ENCODE measurements around the gene HBM.
"Not testable (repeated sequence)": the region's sequence is repeated elsewhere in the genome, so short reads cannot be mapped to it uniquely, and the experiment has no call there.

HBM gene

DNA sequence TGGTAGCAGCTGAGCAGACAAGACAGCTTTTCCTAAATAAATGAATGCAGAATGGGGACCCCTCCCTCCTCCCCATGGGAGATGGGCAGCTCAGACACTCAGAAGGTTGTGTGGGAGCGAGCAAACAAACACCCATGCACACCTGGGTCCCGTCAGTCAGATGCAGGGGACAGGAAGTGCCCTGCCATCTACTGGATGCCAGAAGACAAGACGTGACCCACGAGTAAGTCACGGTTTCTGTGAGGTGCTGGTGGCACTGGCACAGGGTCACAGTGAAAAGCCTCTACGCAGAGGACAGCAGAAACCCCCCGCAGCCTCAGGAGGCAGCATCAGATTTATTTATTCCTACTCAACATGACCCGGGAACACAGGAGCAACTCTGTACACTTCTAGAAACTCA is 22.9 kb downstream of the HBM start:
- DNase-seq, result no peak

DNA sequence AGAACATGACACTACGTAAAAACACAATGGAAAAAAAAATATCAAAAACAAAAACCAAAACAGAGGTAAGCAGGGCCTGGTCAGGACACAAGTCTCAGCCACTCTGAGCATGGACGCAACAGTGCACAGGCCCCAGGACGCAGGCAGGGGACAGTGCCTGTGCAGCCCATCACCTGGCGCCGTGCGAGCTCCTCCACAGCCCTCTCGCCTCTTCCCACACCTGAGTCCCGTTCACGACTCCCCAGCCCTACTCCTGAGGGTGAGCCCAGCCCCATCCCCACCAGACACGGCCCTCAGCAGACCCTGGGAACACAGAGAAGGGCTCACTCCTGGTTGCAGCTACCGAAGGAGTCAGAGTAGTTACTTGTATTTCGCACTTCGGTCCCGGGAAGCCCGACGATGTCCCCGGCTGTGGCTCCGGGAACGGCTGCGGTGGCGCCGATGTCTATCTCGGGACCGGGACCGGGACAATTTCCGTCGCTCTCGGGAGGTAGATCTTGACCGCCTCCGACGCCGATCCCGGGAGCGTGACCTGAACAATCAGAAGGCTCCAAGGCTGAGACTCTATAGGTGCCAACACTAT is 23.9 kb downstream of the HBM start:
- DNase-seq, result no peak

DNA sequence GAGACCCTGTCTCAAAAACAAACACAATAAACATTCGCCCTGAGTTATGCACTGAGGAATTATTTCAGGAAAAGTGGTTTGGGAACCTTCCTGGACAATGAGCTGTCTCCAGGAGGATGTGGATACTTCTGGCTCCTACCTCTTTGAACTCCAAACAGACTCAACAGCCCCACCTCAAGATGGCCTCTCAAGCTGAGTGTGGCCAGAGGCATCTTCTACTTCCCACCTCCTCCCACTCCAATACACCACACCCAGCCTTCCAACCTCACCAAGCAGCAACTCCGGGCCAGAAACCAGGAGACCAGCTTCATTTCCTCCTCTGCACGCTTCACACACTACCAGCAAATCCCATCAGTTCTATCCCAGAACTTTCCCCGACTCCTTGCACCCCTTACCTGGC is 26.1 kb downstream of the HBM start:
- DNase-seq, result no peak

GRCh38 chr16:192686-193085 is 26.9 kb downstream of the HBM start:
- no peak for DNase-seq

GRCh38 chr16:193441-193840 is 27.7 kb downstream of the HBM start:
- DNase-seq, result no peak

- DNase-seq, result no peak
Observed at GRCh38 chr16:194516-194915, 28.7 kb downstream of the HBM start.

- DNase-seq, result no peak
Observed at GRCh38 chr16:200388-200787, 34.6 kb downstream of the HBM start.

DNA sequence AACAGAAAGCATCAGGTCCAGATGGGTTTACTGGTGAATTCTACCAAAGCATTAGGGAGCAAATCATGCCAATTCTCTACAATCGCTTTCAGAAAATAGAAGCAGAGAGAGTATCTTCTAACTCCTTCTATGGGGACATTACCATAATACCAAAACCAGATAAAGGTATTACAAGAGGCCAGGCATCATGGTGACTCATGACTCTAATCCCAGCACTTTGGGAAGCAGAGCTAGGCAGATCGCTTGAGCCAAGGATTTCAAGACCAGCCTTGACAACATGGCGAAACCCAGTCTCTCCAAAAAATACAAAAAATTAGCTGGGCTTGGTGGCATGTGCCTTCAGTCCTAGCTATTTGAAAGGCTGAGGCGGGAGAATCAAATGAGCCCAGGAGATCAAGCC is 37.5 kb downstream of the HBM start:
- no peak for DNase-seq

GRCh38 chr16:204046-204445 is 38.3 kb downstream of the HBM start:
- DNase-seq, result not testable (repeated sequence)

GRCh38 chr16:209359-209758 is 43.6 kb downstream of the HBM start:
- DNase-seq, result not testable (repeated sequence)

DNA sequence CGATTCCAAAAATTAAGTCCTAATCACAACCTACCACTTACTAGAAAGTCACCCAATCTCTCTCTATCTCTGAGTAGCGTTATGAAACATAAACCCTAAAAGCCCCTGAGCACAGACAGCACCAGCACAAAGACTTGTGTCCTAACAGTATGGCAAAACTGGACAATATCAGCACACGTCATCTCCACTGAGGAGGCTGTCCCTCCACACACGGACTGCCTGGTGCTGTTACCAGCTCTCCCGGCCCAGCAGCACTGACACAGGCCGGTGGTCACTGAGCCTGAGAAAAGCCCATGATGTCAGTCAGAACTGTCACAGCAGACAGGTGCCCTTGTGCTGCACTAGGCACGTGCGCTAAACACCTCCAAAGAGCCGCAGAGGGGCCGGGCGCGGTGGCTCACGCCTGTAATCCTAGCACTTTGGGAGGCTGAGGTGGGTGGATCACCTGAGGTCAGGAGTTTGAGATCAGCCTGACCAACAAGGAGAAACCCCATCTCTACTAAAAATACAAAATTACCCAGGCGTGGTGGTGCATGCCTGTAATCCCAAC is 45.9 kb downstream of the HBM start:
- not testable (repeated sequence) for DNase-seq

GRCh38 chr16:212999-213398 is 47.2 kb downstream of the HBM start:
- no peak for DNase-seq

Measured in femur (tissue), 1 donor.